B cell (primary cell): Measurements from ENCODE around the gene HS3ST6. TPM values are rescaled to one million over a fixed set of nuclear protein-coding genes. Genes with fewer than 3 reads are reported as not detected.

ENCODE experiments used
- ATAC-seq: fragments of 200-7000 bp; cut with Tn5 transposase; one replicate; pipeline ENCODE4 v1.10.0; 2021; ENCODE audit warnings: low read depth, mild to moderate bottlenecking, moderate number of reproducible peaks, moderate library complexity
- CTCF ChIA-PET: fragments of 350-600 bp; sonication (Branson Sonifier 250); formaldehyde crosslinking; loops from one replicate; lab custom pipeline; 2021; ENCODE audit warnings: antibody characterized with exemption, inconsistent platforms; lab: Charles Lee
- POLR2A ChIA-PET: fragments of 350-600 bp; sonication (Branson Sonifier 250); formaldehyde crosslinking; loops from one replicate; lab custom pipeline; 2021; ENCODE audit warnings: antibody characterized with exemption; lab: Charles Lee
- DNase-seq: peaks from one replicate; pipeline ENCODE4 v3.0.0; 2013
- H2AFZ ChIP-seq: 2 replicates; pipeline ENCODE4 v1.6.1; 2012; ENCODE audit warnings: mild to moderate bottlenecking, low read depth, low read length; ENCODE audit not compliant: insufficient read depth, poor library complexity, severe bottlenecking
- H3K27ac ChIP-seq, 2 donors: 1 replicate in 1 of 2; 2 replicates in 1 of 2; pipeline ENCODE4 v1.5.1; 2012 to 2013; ENCODE audit warnings: low read length in 2 of 2, mild to moderate bottlenecking in 2 of 2, moderate library complexity in 1 of 2
- H3K27me3 ChIP-seq, 4 experiments: fragments of 200-600 bp in 1 of 4; sonication (generic) in 1 of 4; replicated peaks in 1 of 4; 1 replicate in 2 of 4; 2 replicates in 2 of 4; pipeline versions ENCODE4 v1.6.1 to v1.7.0; 2013 to 2016; ENCODE audit warnings: low read length in 3 of 4, mild to moderate bottlenecking in 2 of 4, mixed read lengths in 1 of 4, moderate library complexity in 1 of 4; ENCODE audit not compliant: insufficient read depth in 4 of 4, control insufficient read depth in 3 of 4; ENCODE audit errors: control extremely low read depth in 1 of 4
- H3K36me3 ChIP-seq, 2 experiments: replicated peaks in 1 of 2; 1 replicate in 1 of 2; 2 replicates in 1 of 2; pipeline versions ENCODE4 v1.6.1 to v1.7.1; 2013; ENCODE audit warnings: low read length in 1 of 2; ENCODE audit not compliant: insufficient read depth in 2 of 2, control insufficient read depth in 1 of 2; ENCODE audit errors: control extremely low read depth in 1 of 2, extremely low read depth in 1 of 2
- H3K4me1 ChIP-seq, 2 donors: fragments of 200-600 bp in 1 of 2; sonication (generic) in 1 of 2; 1 replicate in 1 of 2; 2 replicates in 1 of 2; pipeline versions ENCODE4 v1.5.1 to v1.6.1; 2013 to 2017; ENCODE audit warnings: low read length in 2 of 2; ENCODE audit not compliant: control insufficient read depth in 2 of 2, insufficient read depth in 2 of 2
- H3K4me2 ChIP-seq: replicated peaks from 2 replicates; pipeline ENCODE3; 2012; ENCODE audit warnings: mild to moderate bottlenecking, low read depth, low read length; ENCODE audit not compliant: poor library complexity, severe bottlenecking
- H3K4me3 ChIP-seq, 5 experiments: fragments of 200-600 bp in 1 of 5; sonication (generic) in 1 of 5; 1 replicate in 3 of 5; 2 replicates in 2 of 5; pipeline versions ENCODE4 v1.5.1 to v1.7.0; 2011 to 2016; ENCODE audit warnings: low read length in 4 of 5, mild to moderate bottlenecking in 4 of 5, low read depth in 2 of 5, control low read depth in 1 of 5, moderate library complexity in 1 of 5; ENCODE audit not compliant: insufficient read depth in 1 of 5; ENCODE audit errors: control extremely low read depth in 1 of 5, extremely low read depth in 1 of 5
- H3K79me2 ChIP-seq: fragments of 200-600 bp; sonication (generic); one replicate; pipeline ENCODE4 v1.6.0; 2016; ENCODE audit warnings: low read length; ENCODE audit not compliant: control insufficient read depth, insufficient read depth
- H3K9ac ChIP-seq: fragments of 200-600 bp; sonication (generic); 2 replicates; pipeline ENCODE4 v1.6.1; 2017; ENCODE audit warnings: mild to moderate bottlenecking, low read length, moderate library complexity
- H3K9me3 ChIP-seq, 3 donors: one replicate each; pipeline versions ENCODE4 v1.6.1 to v1.7.1; 2013; ENCODE audit warnings: low read length in 2 of 3; ENCODE audit not compliant: control insufficient read depth in 2 of 3, insufficient read depth in 1 of 3; ENCODE audit errors: control extremely low read depth in 1 of 3
- H4K20me1 ChIP-seq: 2 replicates; pipeline ENCODE4 v1.6.0; 2012; ENCODE audit warnings: mild to moderate bottlenecking, low read length; ENCODE audit not compliant: insufficient read depth, control insufficient read depth, poor library complexity, severe bottlenecking
- H3K27ac Mint-ChIP-seq: one replicate; pipeline ENCODE4 v1.8.0; 2021; ENCODE audit warnings: mixed read lengths
- H3K27me3 Mint-ChIP-seq: one replicate; pipeline ENCODE4 v1.8.0; 2021; ENCODE audit warnings: mixed read lengths
- H3K4me1 Mint-ChIP-seq: one replicate; pipeline ENCODE4 v1.8.0; 2021; ENCODE audit warnings: mixed read lengths
- H3K4me3 Mint-ChIP-seq: one replicate; pipeline ENCODE4 v1.8.0; 2021; ENCODE audit warnings: mixed read lengths
- H3K9me3 Mint-ChIP-seq: one replicate; pipeline ENCODE4 v1.8.0; 2022; ENCODE audit warnings: mixed read lengths; ENCODE audit not compliant: insufficient read depth
- CTCF ChIP-seq: fragments of 200-600 bp; IDR thresholded peaks from one replicate; pipeline ENCODE4 v1.8.0; 2022; ENCODE audit warnings: antibody characterized with exemption, mild to moderate bottlenecking
- EZH2 ChIP-seq: IDR thresholded peaks from 2 replicates; pipeline ENCODE4 v1.6.1; 2012; ENCODE audit warnings: borderline replicate concordance, low read depth, mild to moderate bottlenecking, moderate library complexity, low read length; ENCODE audit not compliant: insufficient read depth, poor library complexity, severe bottlenecking
- WGBS: methylation state at CpG from one replicate; pipeline ENCODE4 v1.1.5; 2013; ENCODE audit warnings: missing lambda C conversion rate; ENCODE audit not compliant: insufficient coverage; 5-methylcytosine and 5-hydroxymethylcytosine counted together
- intact Hi-C: fragments of 100-400 bp; cut with micrococcal nuclease; formaldehyde crosslinking; loops from one replicate; pipeline ENCODE4 v1.10.0; 2022
- polyA plus RNA-seq: library from polyadenylated mRNA; depleted of rRNA; stranded (reverse); fragments of >200 nt; gene quantifications from 2 replicates; pipeline ENCODE4 v1.2.3, GENCODE V29; 2012
- total RNA-seq, 2 donors: library from RNA; stranded (reverse); fragments of 120-200 nt in 1 of 2; gene quantifications; 1 replicate in 1 of 2; 2 replicates in 1 of 2; pipeline versions ENCODE4 v1.2.3 to v1.2.4, GENCODE V29; 2013 to 2022

The HS3ST6 gene
- total and polyA plus RNA-seq, 2 donors (not counting 1 experiment from before 2014, with no cell fraction given) = not detected

GRCh38 chr16:1879477-1879876 lies 38.7 kb downstream of the HS3ST6 start:
- Histone ChIP-seq H3K27ac (no peak overlapping the region), H2AFZ (no peak overlapping the region), H3K9me3 (no peaks in the 10 kb centered on the region), H4K20me1 (no peaks in the 10 kb centered on the region), H3K4me2 (no peak overlapping the region), H3K9ac (no peak overlapping the region), H3K36me3 (no peaks in the 10 kb centered on the region), H3K4me1 (no peaks in the 10 kb centered on the region), H3K79me2 (no peaks in the 10 kb centered on the region), H3K4me3 (no peak overlapping the region), H3K27me3 (peaks cover 0 to 17% (median 5%) of the 10 kb centered on the region in 4 experiments)
- Mint-ChIP-seq H3K27ac (no peak overlapping the region), H3K4me3 (no peak overlapping the region), H3K9me3 (no peaks in the 10 kb centered on the region), H3K4me1 (no peaks in the 10 kb centered on the region), H3K27me3 (peaks cover 23% of the 10 kb centered on the region)
- ChIA-PET POLR2A (no interaction called here), CTCF (interaction anchor here (0.6 kb wide), 1 partner anchor 595 kb away, joined by 4 read pairs; the partner anchor contains the start of gene TBC1D24)
- intact Hi-C loops = no loop called here
- WGBS = 33% methylated on average over 2 of the region's 2 CpGs
- TF ChIP-seq CTCF (no peak), EZH2 (no peak)
- DNase-seq = no peak
- ATAC-seq = no peak

- no peak for DNase-seq
- Histone ChIP-seq H3K9me3 (no peaks in the 10 kb centered on the region), H3K4me3 (no peak overlapping the region), H2AFZ (no peak overlapping the region), H3K79me2 (no peaks in the 10 kb centered on the region), H3K4me1 (no peaks in the 10 kb centered on the region), H3K36me3 (no peaks in the 10 kb centered on the region), H4K20me1 (no peaks in the 10 kb centered on the region), H3K27ac (no peak overlapping the region), H3K9ac (no peak overlapping the region), H3K27me3 (peaks cover 0 to 19% (median 4%) of the 10 kb centered on the region in 4 experiments), H3K4me2 (no peak overlapping the region)
- no peak for ATAC-seq
- Mint-ChIP-seq H3K9me3 (no peaks in the 10 kb centered on the region), H3K27me3 (peaks cover 19% of the 10 kb centered on the region), H3K4me1 (no peaks in the 10 kb centered on the region), H3K27ac (no peak overlapping the region), H3K4me3 (no peak overlapping the region)
- no peak for TF ChIP-seq CTCF
- no peak for TF ChIP-seq EZH2
- intact Hi-C loops = no loop called here
- CTCF ChIA-PET = no interaction called here
- POLR2A ChIA-PET = no interaction called here
- WGBS = no CpG with 5 or more reads among the region's 5 CpGs
Observed at GRCh38 chr16:1878256-1878655, 40.0 kb downstream of the HS3ST6 start.
